ENCODE results near the gene GMPR2.
"Not testable (repeated sequence)": the region's sequence is repeated elsewhere in the genome, so short reads cannot be mapped to it uniquely, and the experiment has no call there.

The GMPR2 gene

GRCh38 chr14:24231263-24232120, 1.2 kb upstream of the GMPR2 start:
- DNase-seq, result no peak

GRCh38 chr14:24232121-24232644, 546 bp upstream of the GMPR2 start, which contains the start of gene NEDD8:
TSS of gene NEDD8 (minus strand) at chr14:24232367. CDS start at chr14:24232267, 100 bp downstream.
- DNase-seq, result peak; percentile 98

GRCh38 chr14:24233538-24233866, 773 bp downstream of the GMPR2 start:
- DNase-seq, result no peak

GRCh38 chr14:24234095-24235005, 1.6 kb downstream of the GMPR2 start:
- DNase-seq, result no peak

DNA sequence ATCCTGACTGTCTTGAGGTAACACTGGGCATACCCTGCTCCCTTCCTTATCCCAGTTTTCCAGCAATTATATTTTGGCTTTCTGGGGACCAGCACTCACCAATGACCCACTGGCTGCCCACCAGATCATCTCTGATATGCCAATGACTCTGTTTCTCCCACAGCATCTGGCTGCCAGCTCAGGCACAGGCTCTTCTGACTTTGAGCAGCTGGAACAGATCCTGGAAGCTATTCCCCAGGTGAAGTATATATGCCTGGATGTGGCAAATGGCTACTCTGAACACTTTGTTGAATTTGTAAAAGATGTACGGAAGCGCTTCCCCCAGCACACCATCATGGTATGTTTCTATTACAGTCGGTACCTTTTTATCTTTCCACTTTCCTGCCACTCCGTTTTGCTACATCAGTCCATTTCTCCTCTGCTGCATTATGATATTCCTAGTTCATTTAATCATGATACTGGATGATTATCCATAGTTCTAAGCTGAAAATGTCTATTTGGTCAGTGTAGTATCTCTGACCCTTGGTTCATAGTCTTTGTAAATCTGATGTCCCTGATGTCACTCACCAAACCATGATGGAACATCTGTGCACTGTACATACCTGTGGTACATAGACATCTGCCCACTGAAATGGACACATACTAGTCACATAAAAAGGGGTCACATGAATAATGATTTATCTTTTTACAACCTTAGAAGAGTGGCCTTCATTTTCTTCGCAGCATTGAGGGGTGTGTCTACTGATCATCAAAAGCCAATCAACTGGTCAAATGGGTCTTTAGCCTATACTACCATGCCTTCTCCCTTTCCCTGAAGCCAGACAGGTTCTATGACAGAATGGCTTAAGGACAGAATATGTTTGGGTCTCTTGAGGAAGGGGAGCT, 3.3 kb downstream of the GMPR2 start:
- DNase-seq, result no peak

- no peak for DNase-seq
These were observed 4.1 kb downstream of the GMPR2 start for GRCh38 chr14:24236689-24237462.

DNA sequence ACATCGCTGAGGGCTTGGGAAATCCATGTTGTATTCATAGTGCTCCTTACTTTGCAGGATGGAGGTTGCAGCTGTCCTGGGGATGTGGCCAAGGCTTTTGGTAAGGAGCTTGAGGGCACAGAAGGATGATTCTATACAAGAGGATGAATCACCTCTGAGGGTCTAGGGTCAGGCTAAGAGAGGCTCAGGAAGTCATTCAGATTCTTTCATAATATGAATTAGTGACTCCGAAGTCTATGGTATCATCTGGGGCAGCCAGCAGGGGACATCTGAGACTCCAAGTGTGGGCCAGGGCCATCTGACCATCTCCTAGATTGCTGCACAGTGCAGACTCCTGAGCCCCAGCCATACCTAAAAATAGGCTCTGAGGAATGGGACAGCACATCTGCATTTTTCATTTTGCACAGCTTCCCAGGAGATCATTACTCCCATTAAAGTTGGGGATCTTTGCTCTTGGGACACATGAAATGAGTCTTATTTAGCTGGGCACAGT, 4.8 kb downstream of the GMPR2 start:
- DNase-seq, result no peak

DNA sequence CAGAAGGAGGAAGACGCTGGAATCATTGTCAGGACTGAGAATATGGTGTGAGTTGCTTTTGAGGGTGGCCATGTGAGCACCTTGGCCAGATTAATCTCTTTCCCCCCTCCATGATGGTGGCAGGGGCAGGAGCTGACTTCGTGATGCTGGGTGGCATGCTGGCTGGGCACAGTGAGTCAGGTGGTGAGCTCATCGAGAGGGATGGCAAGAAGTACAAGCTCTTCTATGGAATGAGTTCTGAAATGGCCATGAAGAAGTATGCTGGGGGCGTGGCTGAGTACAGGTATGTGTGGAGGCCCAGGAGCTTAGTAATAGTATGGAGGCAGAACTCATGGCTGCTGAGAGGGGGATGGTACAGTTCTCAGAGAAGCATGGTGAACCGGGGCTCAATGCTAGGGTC, 5.4 kb downstream of the GMPR2 start:
- DNase-seq, result no peak

GRCh38 chr14:24238527-24239037, 5.9 kb downstream of the GMPR2 start:
- no peak for DNase-seq

DNA sequence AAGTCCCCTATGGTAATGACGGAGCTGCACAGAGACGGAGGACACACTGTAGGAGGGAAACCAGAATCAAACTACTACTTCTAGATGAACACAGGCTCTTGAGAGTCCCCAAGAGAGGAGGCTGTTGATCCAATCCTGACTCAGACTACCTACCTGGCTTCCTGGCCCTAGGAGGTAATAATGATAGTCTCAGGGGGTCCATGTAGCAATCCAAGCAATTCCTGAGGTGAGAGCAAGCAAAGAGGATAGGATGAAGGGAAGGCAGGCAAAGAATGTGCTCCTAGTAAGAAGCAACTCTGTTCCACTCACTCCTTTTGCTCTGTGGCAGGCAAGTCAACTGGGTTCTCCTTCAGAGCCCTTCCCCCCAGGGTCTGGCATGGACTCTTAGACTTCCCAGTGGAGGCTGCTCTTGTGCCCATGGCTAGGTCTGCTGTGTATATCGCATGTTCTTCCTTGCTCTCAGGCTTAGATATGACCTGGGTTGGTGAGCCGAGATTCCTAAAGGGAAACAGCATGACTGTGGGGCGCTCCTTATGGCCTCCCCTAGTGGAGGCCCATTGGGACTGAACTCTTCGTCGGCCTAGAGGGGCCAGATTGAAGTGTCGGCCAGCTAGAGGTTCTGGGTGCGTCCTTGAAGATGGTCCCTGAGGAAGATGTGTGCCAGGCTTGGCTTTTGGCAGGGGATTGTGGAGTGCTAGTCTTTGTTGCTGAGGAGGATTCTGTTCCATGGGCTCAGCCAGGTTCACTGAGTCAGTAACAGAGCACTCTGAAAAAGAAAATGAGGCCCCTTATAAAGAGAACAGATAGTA, 7.6 kb downstream of the GMPR2 start:
- no peak for DNase-seq

DNA sequence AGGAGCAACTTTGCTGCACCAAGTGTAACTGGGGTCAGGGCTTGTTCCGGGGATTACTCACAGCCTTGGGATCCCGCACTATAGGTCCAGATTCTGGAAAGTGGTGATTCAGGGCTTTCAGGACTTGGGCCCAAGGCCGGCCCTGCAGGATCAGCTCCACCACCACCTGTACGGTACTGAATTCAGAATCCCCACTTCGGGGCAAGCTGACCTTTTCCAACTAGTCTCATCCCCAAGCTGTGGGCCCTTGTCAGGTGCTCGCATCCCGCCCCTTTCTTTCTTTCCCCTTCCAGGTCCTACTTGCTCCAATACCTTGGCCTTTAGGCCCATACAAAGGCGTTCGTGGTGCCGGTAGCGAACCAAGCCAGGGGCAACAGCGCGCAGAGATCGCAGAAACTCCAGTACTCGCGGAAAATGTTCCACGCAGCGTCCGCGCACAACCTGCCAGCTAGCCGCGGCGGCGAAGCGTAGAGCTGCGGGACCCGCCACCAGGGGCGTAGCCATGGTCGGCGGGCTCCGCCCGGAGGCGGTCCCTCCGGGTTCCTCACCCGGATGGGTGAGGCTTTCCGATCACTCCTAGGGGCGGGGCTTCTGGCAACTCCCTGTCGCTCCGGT, 9.2 kb downstream of the GMPR2 start:
- DNase-seq, result peak; percentile 92

- no peak for DNase-seq
These were observed 10.7 kb downstream of the GMPR2 start for GRCh38 chr14:24243336-24243836.

DNA sequence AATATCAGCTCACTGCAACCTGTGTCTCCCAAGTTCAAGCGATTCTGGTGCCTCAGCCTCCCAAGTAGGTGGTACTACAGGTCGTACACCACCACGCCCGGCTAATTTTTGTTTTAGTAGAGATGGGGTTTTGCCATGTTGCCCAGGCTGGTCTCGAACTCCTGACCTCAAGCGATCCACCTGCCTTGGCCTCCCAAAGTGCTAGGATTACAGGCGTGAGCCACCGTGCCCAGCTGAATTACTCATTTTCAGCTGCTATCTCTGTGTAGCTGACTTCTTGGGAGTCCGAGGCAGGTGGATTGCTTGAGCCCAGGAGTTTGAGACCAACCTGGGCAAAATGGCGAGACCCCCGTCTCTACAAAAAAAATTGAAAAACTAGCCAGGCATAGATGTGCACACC, 12.6 kb downstream of the GMPR2 start:
- DNase-seq, result not testable (repeated sequence)

GRCh38 chr14:24246765-24247212, 14.1 kb downstream of the GMPR2 start:
- DNase-seq, result no peak

DNA sequence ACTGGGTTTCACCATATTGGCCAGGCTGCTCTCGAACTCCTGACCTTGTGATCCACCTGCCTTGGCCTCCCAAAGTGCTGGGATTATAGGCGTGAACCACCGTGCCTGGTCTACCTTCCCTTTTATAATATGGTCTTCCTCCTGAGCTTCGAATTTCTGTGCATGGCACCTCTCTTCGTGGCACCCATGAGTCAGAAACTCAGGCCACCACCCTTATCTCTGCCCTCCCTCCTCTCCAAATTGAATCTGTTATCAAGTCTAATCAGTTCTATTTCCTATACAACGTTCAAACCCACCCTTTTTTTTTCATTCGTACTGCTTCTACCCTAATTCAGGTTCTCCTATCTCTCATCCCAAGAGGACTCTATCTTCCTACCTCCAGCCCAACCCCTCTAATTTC, 14.7 kb downstream of the GMPR2 start:
- DNase-seq, result no peak

GRCh38 chr14:24249230-24250021, 16.7 kb downstream of the GMPR2 start:
- no peak for DNase-seq

DNA sequence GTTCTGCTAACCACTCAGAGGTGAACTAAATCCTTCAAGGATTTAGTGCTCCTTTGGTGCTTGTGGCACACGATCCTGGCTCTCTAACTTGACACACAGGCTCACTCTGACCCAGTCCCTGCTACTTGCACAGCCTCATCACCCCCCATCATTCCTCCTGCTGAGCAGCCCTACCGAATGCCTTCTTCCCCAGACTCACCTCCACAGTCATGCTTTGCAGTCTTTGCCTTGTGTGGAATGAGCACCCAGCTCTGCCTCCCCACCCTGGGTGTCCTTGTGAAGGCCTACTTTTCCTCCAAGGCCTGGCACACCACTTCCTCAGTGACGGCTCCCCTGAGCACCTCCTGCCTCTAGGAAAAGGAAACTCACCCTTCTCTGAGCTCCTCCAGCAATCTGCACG, 17.6 kb downstream of the GMPR2 start:
- no peak for DNase-seq

DNA sequence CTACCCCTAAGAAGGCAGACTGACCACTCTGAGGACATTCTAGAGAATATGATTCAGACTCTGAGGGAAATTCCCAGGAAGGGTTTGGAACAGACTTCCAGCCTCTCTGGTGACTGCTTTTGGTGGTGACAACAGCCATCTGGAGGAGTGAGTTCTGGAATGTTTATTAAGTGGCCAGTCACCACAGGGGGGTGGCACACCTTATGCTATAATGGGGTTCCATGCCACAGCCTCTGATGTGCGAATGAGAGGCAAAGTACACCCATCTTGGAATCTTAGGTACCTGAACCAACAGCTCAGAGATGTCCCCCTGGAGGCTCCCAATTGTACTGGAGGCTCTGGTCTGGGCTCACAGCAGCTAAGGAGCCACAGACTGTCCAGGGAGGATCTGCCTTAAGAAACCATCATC, 19.2 kb downstream of the GMPR2 start:
- DNase-seq, result peak; percentile 63

Measured in fibroblast of skin of back (primary cell).